ENCODE results near the gene RAB27B. TPM values are rescaled to one million over a fixed set of nuclear protein-coding genes. Genes with fewer than 3 reads are reported as not detected.
"Not testable (repeated sequence)": the region's sequence is repeated elsewhere in the genome, so short reads cannot be mapped to it uniquely, and the experiment has no call there.

RAB27B gene
- total RNA-seq, 1 experiment from 2014 or later: 1.1 TPM

DNA sequence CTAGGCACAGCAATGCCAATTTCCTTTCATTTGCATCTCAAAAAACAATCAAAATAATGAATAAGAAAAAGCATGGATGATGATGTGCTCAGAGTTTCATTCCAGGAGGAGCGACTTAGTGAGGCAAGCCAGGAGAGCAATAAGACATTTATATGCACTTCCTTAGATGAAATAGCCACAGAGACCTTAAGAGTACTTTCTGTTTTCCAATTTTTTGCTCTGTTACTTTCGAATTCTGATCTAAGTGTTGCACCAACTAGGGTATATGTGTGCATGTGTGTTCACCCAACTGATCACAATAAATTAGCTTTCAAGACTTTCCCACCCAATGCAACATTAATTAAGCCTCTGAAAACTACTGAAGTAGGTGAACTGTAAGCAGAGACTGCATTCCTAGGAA lies 709 bp downstream of the RAB27B start:
- Histone ChIP-seq H3K27me3 (replicated peaks) (no peaks in the 10 kb centered on the region), H3K36me3 (no peaks in the 10 kb centered on the region), H3K27ac (no peak overlapping the region), H3K9me3 (replicated peaks) (no peaks in the 10 kb centered on the region), H3K4me3 (peak overlapping the region; percentile 46), H3K4me1 (replicated peaks) (peaks cover 16% of the 10 kb centered on the region)
- DNase-seq (ENCODE audit: low read depth in 1 of 2, low spot score in 2 of 2): no peak

DNA sequence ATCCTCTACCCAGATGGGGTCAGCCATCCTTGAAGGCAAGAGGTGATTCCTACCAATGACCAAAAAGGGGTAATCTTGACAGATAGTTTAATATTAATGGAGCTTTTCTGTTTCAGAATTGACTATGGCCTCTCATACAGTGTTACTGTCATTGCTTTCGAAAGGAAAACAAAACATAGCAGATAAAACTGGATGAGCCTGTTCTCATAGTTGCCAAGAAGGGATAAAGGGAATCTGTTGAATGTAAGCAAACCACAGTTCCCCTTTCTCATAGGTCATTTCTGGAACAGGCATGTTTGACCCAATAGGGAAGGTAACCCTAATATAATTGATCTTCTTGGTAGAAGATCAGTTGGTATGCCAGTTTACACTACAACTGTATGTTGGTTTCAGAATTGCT lies 1.6 kb downstream of the RAB27B start:
- DNase-seq (ENCODE audit: low read depth in 1 of 2, low spot score in 2 of 2): no peak
- Histone ChIP-seq H3K4me3 (no peak overlapping the region), H3K27me3 (replicated peaks) (no peaks in the 10 kb centered on the region), H3K4me1 (replicated peaks) (peaks cover 16% of the 10 kb centered on the region), H3K27ac (no peak overlapping the region), H3K9me3 (replicated peaks) (no peaks in the 10 kb centered on the region), H3K36me3 (no peaks in the 10 kb centered on the region)

DNA sequence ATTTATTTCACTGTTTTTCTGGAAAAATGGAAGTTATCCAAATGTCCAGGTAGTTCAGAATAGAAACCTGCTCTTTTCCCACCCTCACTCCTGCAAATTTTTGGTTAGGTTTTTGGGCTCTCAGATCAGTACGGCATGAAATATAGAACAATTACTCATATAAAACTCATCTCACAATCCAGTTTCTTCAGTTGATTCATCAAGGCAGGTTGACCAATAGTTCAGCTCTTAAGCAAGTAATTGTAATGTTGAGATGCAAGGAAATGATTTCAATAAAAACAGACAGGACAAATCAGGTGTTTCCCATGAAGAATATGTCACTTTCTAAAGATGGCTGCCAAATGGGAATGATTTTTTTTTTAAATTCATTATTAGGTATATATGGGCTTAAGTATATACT lies 2.0 kb downstream of the RAB27B start:
- Histone ChIP-seq H3K27ac (no peak overlapping the region), H3K4me3 (no peak overlapping the region), H3K36me3 (no peaks in the 10 kb centered on the region), H3K4me1 (replicated peaks) (peaks cover 16% of the 10 kb centered on the region), H3K27me3 (replicated peaks) (no peaks in the 10 kb centered on the region), H3K9me3 (replicated peaks) (no peaks in the 10 kb centered on the region)
- no peak for DNase-seq (ENCODE audit: low read depth in 1 of 2, low spot score in 2 of 2)

DNA sequence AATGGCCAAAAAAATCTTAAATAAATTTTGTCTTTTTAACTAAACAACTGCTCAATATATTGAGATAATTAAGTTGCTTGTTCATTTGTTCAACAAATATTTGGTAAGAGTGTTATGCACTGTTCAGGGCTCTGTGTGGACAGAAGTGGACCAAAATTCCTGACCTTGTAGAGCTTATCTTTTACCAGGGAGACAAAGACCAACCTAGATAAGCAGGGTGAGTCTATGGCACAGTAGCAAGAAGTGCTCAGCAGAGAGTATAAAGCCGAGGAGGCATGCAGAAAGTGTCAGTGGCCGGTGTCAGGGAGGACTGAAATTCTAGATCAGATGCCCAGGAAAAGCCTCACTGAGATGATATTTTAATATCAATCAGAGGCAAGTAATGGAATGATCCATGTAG lies 2.6 kb downstream of the RAB27B start:
- H3K36me3 ChIP-seq: no peaks in the 10 kb centered on the region
- no peaks in the 10 kb centered on the region for H3K9me3 ChIP-seq (replicated peaks)
- H3K27me3 ChIP-seq (replicated peaks): no peaks in the 10 kb centered on the region
- no peak for DNase-seq (ENCODE audit: low read depth in 1 of 2, low spot score in 2 of 2)
- H3K4me3 ChIP-seq: no peak overlapping the region
- peaks cover 16% of the 10 kb centered on the region for H3K4me1 ChIP-seq (replicated peaks)
- no peak overlapping the region for H3K27ac ChIP-seq

DNA sequence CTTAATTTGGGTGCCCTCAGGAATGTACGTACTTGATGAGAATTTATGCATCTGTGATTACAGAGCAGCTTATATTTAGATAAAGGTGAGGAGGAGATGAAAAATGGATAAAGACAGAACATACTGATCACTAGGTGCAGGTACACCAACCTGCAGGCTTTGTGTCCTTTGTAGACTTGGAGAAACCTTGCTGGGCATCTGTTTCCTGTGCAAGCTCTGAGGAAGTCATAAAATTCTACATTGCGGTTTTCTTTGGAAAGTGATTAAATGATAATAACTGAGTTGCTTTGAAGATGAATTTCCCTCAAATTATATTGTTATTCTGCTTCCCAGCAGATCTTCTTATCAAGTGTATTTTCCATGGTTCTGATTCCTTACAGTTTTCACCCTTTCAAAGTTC lies 7.7 kb downstream of the RAB27B start:
- no peaks in the 10 kb centered on the region for H3K27me3 ChIP-seq (replicated peaks)
- H3K36me3 ChIP-seq: no peaks in the 10 kb centered on the region
- no peak overlapping the region for H3K4me3 ChIP-seq
- no peak for DNase-seq (ENCODE audit: low read depth in 1 of 2, low spot score in 2 of 2)
- no peaks in the 10 kb centered on the region for H3K9me3 ChIP-seq (replicated peaks)
- no peak overlapping the region for H3K27ac ChIP-seq
- no peaks in the 10 kb centered on the region for H3K4me1 ChIP-seq (replicated peaks)

DNA sequence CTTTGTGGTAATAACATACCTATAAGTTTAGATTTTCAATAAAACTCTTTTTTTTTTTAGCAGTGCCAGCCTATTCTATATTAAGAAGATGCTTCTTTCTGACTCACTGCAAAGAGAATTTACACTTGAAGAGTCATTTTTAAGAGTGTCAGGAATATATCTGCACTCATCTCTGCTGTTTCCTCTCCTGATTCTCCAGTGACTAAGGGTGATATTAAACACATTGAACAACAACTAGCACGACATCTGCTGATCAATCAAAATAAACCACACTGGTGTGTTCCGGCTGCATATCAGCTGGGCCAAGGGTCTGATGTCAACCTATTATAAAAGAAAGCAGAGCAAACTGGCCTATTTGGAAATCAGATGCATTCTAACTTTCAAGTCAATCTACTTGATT lies 15.0 kb downstream of the RAB27B start:
- Histone ChIP-seq H3K27ac (no peak overlapping the region), H3K4me1 (replicated peaks) (peaks cover 7% of the 10 kb centered on the region), H3K36me3 (no peaks in the 10 kb centered on the region), H3K27me3 (replicated peaks) (no peaks in the 10 kb centered on the region), H3K9me3 (replicated peaks) (no peaks in the 10 kb centered on the region), H3K4me3 (no peak overlapping the region)
- no peak for DNase-seq (ENCODE audit: low read depth in 1 of 2, low spot score in 2 of 2)

DNA sequence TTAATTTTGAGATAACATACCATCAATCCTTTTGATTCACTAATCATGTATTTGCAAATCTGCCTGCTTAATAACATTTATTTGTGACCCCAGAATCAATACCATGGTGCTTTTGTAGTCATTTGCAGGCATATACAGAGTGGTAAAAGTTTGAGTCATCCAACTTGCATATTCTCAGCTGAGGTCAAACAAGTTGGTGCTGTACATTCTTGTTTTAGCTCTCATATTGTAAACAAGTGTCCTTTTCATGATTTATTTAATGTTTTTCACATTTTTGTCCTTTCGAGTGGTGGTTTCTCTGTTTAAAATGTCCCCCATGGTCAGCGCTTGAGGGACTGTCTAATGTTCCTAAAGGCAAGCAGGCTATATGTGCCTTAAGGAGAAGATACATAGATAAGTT lies 17.5 kb downstream of the RAB27B start:
- DNase-seq (ENCODE audit: low read depth in 1 of 2, low spot score in 2 of 2): peak in 1 of 2 experiments; percentile 28
- no peaks in the 10 kb centered on the region for H3K27me3 ChIP-seq (replicated peaks)
- H3K4me1 ChIP-seq (replicated peaks): peaks cover 7% of the 10 kb centered on the region

DNA sequence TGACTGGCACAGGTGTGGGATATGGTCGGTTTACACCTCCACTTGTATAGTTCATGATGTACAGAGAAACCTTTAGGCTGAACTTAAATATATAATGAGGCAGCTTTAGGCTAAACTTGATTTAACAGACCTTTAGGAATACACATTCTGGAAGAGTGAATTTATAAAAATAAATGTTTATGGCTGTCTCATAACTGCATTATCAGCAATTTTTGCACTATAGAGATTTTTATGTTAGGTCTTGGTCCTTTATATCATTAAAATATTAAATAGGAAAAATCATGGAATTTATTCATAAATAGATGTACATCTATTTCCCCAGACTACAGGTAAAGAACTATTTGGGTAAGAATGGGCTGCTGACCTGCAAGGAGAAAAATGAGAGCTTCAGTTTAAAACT lies 19.8 kb downstream of the RAB27B start:
- peaks cover 7% of the 10 kb centered on the region for H3K4me1 ChIP-seq (replicated peaks)
- no peak overlapping the region for H3K27ac ChIP-seq
- H3K27me3 ChIP-seq (replicated peaks): no peaks in the 10 kb centered on the region
- no peak for DNase-seq (ENCODE audit: low read depth in 1 of 2, low spot score in 2 of 2)
- no peaks in the 10 kb centered on the region for H3K9me3 ChIP-seq (replicated peaks)
- H3K4me3 ChIP-seq: no peak overlapping the region
- H3K36me3 ChIP-seq: no peaks in the 10 kb centered on the region

More for the DNA sequence above, 17.5 kb downstream of the RAB27B start:
- Histone ChIP-seq H3K4me3 (no peak overlapping the region), H3K9me3 (replicated peaks) (no peaks in the 10 kb centered on the region), H3K36me3 (no peaks in the 10 kb centered on the region), H3K27ac (no peak overlapping the region)

DNA sequence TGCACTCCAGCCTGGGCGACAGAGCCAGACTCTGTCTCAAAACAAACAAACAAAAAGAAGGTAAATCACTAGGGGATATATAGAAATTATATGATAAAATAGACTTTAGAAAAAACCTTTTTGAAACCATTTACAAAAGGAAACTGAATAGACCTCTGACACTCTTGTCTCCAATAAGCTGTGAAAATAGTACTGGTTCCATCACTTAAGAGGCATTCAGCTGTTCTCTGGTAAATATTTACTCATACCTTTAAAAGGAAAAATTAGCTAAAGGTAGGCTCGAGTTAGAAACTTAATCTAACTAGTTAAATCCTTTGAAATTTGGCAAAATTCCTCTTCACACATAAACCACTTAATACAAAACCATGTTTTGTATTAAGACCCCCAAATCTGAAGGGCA lies 21.4 kb downstream of the RAB27B start:
- Histone ChIP-seq H3K9me3 (replicated peaks) (no peaks in the 10 kb centered on the region), H3K27ac (no peak overlapping the region), H3K27me3 (replicated peaks) (no peaks in the 10 kb centered on the region), H3K4me1 (replicated peaks) (peaks cover 7% of the 10 kb centered on the region), H3K36me3 (no peaks in the 10 kb centered on the region), H3K4me3 (no peak overlapping the region)
- no peak for DNase-seq (ENCODE audit: low read depth in 1 of 2, low spot score in 2 of 2)

DNA sequence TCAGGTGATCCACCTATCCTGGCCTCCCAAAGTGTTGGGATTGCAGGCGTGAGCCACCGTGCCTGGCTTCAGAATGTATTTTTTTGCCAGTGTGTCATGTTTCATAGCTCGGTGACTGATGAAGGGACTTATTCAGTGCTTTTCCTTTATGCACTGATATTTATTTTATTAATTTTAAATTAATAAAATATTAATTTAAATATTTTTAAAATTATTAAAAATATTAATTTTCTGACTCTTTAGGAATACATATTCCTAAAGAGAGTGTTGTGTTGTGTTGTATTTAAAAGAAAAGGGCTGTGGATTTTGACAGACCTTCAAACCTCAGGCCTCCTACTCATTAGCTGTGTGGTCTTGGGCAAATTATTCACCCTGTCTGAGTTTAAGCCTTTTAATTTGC lies 22.3 kb downstream of the RAB27B start:
- H3K27me3 ChIP-seq (replicated peaks): no peaks in the 10 kb centered on the region
- H3K4me3 ChIP-seq: no peak overlapping the region
- no peak for DNase-seq (ENCODE audit: low read depth in 1 of 2, low spot score in 2 of 2)
- H3K36me3 ChIP-seq: no peaks in the 10 kb centered on the region
- no peak overlapping the region for H3K27ac ChIP-seq
- no peaks in the 10 kb centered on the region for H3K9me3 ChIP-seq (replicated peaks)
- H3K4me1 ChIP-seq (replicated peaks): peaks cover 5% of the 10 kb centered on the region

DNA sequence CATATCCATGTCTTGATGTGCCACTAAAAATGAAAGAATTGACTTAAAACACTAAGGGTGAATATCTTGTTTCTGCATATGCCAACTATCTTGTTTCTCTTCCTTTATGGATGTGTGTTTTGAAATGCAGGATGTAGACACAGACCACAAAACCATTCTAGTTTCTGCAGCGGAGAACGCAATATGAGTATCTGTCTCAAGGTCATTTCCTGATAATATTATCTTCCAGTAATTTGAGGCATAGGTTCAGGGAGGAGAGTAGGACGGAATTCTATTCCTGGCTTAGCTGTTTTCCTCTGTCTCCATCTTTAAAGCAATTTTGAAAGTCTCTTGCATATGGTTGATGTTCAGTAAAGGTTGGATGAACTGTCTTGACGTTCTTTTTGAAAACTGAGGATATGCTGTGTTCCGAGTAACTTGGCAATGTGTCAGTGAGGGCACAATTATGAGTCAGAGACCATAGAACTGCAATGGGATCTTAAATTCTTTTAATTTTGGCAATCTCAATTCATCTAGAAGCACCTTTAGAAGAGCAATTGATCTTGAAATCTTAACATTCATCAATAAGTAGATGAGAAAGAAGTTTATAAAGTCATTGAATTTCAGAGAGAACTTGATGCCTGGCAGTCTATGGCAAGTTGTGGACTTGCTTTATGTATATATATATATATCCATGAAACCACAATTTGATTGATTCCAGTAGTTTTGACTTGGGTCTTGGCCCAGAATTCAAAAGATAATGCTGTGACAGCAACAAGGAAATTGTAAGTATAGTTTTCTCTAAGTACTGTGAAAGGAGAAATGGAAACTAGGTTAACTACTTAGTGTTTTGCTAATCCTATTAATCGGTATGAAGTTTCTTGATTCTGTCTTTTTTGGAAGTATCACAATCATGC lies 24.8 kb downstream of the RAB27B start:
- Histone ChIP-seq H3K4me3 (no peak overlapping the region), H3K27ac (no peak overlapping the region), H3K4me1 (replicated peaks) (no peaks in the 10 kb centered on the region), H3K27me3 (replicated peaks) (no peaks in the 10 kb centered on the region), H3K36me3 (no peaks in the 10 kb centered on the region), H3K9me3 (replicated peaks) (no peaks in the 10 kb centered on the region)
- no peak for DNase-seq (ENCODE audit: low read depth in 1 of 2, low spot score in 2 of 2)

DNA sequence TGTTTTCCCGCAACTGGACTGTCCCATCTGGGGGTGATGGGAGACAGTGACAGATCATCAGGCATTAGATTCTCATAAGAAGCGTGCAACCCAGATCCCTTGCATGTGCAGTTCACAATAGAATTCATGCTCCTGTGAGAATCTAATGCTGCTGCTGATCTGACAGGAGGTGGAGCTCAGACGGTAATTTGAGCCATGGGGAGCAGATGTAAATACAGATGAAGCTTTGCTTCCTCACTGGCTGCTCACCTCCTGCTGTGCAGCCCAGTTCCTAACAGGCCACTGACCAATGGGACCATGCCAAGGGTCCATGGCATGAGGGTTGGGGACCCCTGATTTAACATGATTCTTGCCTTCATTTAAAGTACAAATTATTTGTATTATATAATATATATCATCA lies 26.8 kb downstream of the RAB27B start:
- not testable (repeated sequence) for H3K4me3 ChIP-seq; H3K4me1 ChIP-seq (replicated peaks); H3K36me3 ChIP-seq; DNase-seq (ENCODE audit: low read depth in 1 of 2, low spot score in 2 of 2); H3K27ac ChIP-seq; H3K9me3 ChIP-seq (replicated peaks); H3K27me3 ChIP-seq (replicated peaks)

DNA sequence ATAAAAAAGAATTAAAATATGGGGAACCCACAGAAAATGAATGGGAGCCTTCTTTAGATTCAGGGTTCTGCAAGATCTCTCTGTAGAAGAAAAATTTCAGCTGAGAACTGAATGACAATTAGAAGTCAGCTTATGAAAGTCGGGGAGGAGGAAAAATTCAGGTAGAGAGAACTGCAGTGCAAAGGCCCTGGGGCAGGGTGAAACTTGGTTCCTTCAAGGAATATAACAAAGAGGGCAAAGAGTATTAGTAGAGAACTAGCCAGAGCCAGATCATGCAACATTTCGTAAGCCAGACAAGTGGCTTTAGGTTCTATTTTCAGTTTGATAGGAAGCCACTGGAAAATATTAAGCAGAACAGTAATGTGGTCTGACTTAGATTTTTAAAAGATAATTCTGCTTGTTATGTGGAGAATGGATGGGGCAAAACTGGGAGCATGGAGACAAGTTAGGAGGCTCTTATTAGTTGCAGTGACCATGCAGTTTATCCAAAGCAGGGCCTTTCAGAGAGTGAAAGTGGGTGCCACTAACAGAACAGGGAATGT lies 27.9 kb downstream of the RAB27B start:
- Histone ChIP-seq H3K36me3 (no peaks in the 10 kb centered on the region), H3K4me3 (no peak overlapping the region)
- no peak for DNase-seq (ENCODE audit: low read depth in 1 of 2, low spot score in 2 of 2)

DNA sequence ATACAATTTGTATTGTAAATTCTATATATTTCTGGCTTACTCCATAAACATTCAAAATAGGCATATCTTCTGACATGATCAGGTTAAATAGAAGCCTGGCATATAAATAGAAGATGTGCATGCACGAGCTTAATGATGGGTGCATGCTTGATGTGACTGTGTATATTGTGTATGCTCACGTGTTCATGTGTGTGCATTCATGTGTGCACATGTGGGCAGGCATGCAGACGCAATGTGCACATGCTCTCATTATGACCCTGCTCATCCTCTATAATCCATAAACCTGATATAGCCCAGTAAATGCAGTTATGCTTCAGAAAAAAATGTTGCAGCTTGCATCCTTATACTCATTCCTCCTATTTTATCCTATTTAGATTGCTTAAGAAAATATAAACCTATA lies 29.2 kb downstream of the RAB27B start:
- DNase-seq (ENCODE audit: low read depth in 1 of 2, low spot score in 2 of 2): no peak
- no peak overlapping the region for H3K4me3 ChIP-seq
- no peak overlapping the region for H3K27ac ChIP-seq
- no peaks in the 10 kb centered on the region for H3K27me3 ChIP-seq (replicated peaks)
- H3K36me3 ChIP-seq: no peaks in the 10 kb centered on the region
- no peaks in the 10 kb centered on the region for H3K9me3 ChIP-seq (replicated peaks)
- H3K4me1 ChIP-seq (replicated peaks): no peaks in the 10 kb centered on the region

More for the DNA sequence above, 27.9 kb downstream of the RAB27B start:
- Histone ChIP-seq H3K27ac (no peak overlapping the region), H3K27me3 (replicated peaks) (no peaks in the 10 kb centered on the region), H3K4me1 (replicated peaks) (no peaks in the 10 kb centered on the region), H3K9me3 (replicated peaks) (no peaks in the 10 kb centered on the region)

All from SJSA1 (cell line).